KMS-11 (cell line): ENCODE results near the gene AAGAB.

Source experiments
- H2AFZ ChIP-seq: fragments of 200-600 bp; sonication (generic); 2 replicates; pipeline ENCODE4 v1.6.1; 2016; ENCODE audit warnings: antibody characterized with exemption, mixed run types, low read depth
- H3K27ac ChIP-seq: fragments of 200-600 bp; sonication (generic); 2 replicates; pipeline ENCODE4 v1.6.1; 2016; ENCODE audit warnings: mild to moderate bottlenecking, mixed run types
- H3K27me3 ChIP-seq: fragments of 200-600 bp; sonication (generic); 2 replicates; pipeline ENCODE4 v1.6.1; 2017; ENCODE audit warnings: mild to moderate bottlenecking, low read depth, mixed run types, moderate library complexity; ENCODE audit not compliant: insufficient read depth
- H3K36me3 ChIP-seq: fragments of 200-600 bp; sonication (generic); 2 replicates; pipeline ENCODE4 v1.6.1; 2017; ENCODE audit warnings: mild to moderate bottlenecking, mixed run types; ENCODE audit not compliant: insufficient read depth
- H3K4me1 ChIP-seq: fragments of 200-600 bp; sonication (generic); 2 replicates; pipeline ENCODE4 v1.6.1; 2016; ENCODE audit warnings: mild to moderate bottlenecking, low read depth, mixed run types; ENCODE audit not compliant: poor library complexity, severe bottlenecking
- H3K4me2 ChIP-seq: fragments of 200-600 bp; sonication (generic); 2 replicates; pipeline ENCODE4 v1.7.0; 2016; ENCODE audit warnings: mild to moderate bottlenecking, mixed run types
- H3K4me3 ChIP-seq: fragments of 200-600 bp; sonication (generic); IDR thresholded peaks from 2 replicates; pipeline ENCODE4 v1.6.1; 2017; ENCODE audit warnings: low read depth, low read length, mixed read lengths; ENCODE audit not compliant: insufficient read depth
- H3K79me2 ChIP-seq: fragments of 200-600 bp; sonication (generic); 2 replicates; pipeline ENCODE4 v1.6.1; 2016; ENCODE audit warnings: low read depth, mixed run types; ENCODE audit not compliant: insufficient read depth
- H3K9ac ChIP-seq: fragments of 200-600 bp; sonication (generic); 2 replicates; pipeline ENCODE4 v1.6.1; 2016; ENCODE audit warnings: mild to moderate bottlenecking, mixed run types
- H4K20me1 ChIP-seq: fragments of 200-600 bp; sonication (generic); 2 replicates; pipeline ENCODE4 v1.6.1; 2016; ENCODE audit warnings: mild to moderate bottlenecking, mixed run types; ENCODE audit not compliant: insufficient read depth
- TF ChIP-seq, protein P1 (sequence below): fragments of 200-600 bp; sonication (generic); conservative IDR thresholded peaks from 2 replicates; pipeline ENCODE4 v1.6.1; 2017; ENCODE audit warnings: low read depth, mild to moderate bottlenecking, antibody characterized with exemption, low read length, moderate library complexity, mixed read lengths

The AAGAB gene

DNA sequence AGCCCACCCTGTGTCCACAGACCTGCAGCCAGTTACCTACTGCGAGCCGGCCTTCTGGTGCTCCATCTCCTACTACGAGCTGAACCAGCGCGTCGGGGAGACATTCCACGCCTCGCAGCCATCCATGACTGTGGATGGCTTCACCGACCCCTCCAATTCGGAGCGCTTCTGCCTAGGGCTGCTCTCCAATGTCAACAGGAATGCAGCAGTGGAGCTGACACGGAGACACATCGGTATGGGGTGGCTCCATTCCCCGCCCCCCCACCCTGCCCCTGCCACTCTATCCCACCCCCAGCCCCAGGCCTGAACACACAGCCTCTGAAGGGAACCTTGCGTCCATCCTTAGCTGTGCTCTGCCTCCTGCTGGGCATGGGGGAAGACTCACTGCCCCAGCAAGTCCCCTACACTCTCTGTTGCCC is 73.2 kb downstream of the AAGAB start:
- no peaks in the 10 kb centered on the region for H3K36me3 ChIP-seq
- H2AFZ ChIP-seq, result no peak overlapping the region
- H4K20me1 ChIP-seq, result no peaks in the 10 kb centered on the region
- no peaks in the 10 kb centered on the region for H3K27me3 ChIP-seq
- H3K4me3 ChIP-seq, result no peak overlapping the region
- no peak overlapping the region for H3K9ac ChIP-seq
- H3K27ac ChIP-seq, result no peak overlapping the region
- peaks cover 19% of the 10 kb centered on the region for H3K4me1 ChIP-seq
- TF ChIP-seq, protein P1, sequence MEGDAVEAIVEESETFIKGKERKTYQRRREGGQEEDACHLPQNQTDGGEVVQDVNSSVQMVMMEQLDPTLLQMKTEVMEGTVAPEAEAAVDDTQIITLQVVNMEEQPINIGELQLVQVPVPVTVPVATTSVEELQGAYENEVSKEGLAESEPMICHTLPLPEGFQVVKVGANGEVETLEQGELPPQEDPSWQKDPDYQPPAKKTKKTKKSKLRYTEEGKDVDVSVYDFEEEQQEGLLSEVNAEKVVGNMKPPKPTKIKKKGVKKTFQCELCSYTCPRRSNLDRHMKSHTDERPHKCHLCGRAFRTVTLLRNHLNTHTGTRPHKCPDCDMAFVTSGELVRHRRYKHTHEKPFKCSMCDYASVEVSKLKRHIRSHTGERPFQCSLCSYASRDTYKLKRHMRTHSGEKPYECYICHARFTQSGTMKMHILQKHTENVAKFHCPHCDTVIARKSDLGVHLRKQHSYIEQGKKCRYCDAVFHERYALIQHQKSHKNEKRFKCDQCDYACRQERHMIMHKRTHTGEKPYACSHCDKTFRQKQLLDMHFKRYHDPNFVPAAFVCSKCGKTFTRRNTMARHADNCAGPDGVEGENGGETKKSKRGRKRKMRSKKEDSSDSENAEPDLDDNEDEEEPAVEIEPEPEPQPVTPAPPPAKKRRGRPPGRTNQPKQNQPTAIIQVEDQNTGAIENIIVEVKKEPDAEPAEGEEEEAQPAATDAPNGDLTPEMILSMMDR, result no peak
- no peaks in the 10 kb centered on the region for H3K79me2 ChIP-seq
- no peak overlapping the region for H3K4me2 ChIP-seq

DNA sequence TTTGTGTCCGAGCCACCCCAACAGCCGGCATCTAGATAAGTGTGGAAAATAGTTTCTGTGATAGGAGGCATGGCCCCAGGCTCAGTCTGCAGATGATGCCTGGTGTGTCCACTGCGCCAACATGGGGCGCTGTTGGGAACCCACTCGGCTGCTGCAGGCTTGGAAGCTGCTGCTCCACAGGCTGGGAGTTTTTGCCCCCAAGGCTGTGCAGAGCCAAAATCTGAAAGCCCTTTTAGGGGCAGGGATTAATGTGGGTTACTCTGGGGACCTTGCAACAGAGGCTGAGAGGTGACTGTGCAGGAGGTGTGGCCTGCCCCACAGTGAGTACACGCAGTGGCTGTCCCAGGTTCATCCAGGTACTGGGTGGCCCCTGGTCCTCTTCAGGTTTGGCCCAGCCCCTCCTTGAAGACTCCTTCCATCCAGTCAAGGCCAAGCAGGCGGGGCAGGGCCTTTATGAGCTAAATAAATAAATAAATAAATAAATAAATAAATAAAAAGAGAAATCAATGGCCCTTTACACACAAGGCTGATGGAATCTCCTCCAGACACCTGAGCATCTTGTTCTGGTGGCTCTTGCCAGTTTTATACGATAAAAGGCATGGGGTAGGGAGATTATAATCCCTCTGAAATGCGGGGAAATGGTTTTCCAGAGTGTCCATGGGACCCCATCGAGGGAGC is 73.8 kb downstream of the AAGAB start:
- no peaks in the 10 kb centered on the region for H3K36me3 ChIP-seq
- H3K4me1 ChIP-seq, result peaks cover 13% of the 10 kb centered on the region
- no peak overlapping the region for H3K4me2 ChIP-seq
- H3K27ac ChIP-seq, result no peak overlapping the region
- no peaks in the 10 kb centered on the region for H3K27me3 ChIP-seq
- TF ChIP-seq, protein P1, result no peak
- no peak overlapping the region for H3K4me3 ChIP-seq
- no peaks in the 10 kb centered on the region for H4K20me1 ChIP-seq
- H2AFZ ChIP-seq, result no peak overlapping the region
- H3K9ac ChIP-seq, result no peak overlapping the region
- H3K79me2 ChIP-seq, result no peaks in the 10 kb centered on the region

DNA sequence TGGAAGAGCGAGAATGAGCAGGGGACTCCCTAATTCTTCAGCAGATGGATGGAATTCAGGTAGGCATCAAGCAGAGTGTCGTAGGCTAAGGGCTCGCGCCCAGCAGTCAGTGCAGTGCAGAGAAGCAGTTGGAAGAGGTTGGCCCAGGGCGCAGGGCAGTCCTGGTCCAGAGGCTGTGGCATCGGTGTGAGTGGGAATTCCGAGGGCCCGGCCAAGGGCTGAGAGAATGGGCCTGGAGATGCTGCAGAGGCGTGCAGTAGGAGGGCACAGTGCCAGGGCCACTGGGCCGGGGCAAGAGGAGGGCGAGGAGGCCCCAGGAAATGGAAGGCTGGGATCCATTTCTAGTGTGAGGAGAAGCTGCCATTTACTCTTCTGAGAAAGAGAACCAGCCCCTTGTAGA is 74.4 kb downstream of the AAGAB start:
- Histone ChIP-seq H2AFZ (no peak overlapping the region), H3K4me2 (no peak overlapping the region), H4K20me1 (no peaks in the 10 kb centered on the region), H3K27me3 (no peaks in the 10 kb centered on the region), H3K36me3 (no peaks in the 10 kb centered on the region), H3K4me3 (no peak overlapping the region), H3K9ac (no peak overlapping the region), H3K27ac (no peak overlapping the region), H3K4me1 (peaks cover 7% of the 10 kb centered on the region), H3K79me2 (no peaks in the 10 kb centered on the region)
- TF ChIP-seq, protein P1, result no peak

DNA sequence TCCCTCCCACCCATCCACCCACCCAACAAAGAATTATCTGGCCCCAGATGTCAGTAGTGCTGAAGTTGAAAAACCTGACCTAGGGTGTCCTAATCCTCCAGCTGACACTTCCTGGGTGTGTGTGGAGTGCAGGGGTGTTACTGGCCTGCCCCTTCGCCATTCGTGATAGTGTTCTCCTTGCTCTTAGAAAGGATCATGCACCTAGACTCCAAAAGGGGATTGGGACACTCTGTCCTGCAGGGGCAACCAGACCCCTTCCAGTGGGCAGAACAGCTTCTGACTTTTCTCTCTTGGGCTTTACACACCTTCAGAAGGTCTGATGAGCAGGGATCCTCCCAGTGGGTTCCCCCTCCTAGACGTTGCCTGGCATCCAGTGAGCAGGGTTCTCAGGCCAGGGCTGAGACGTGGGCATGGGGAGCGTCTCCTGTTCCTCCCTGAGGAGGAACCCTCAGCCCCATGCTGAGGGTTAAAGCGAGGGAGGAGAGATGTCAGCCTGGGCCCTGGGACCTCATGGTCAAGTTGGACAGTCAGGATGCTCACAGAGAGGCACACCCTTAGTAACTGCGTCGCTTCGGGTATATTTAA is 75.0 kb downstream of the AAGAB start:
- Histone ChIP-seq H3K4me1 (peaks cover 4% of the 10 kb centered on the region), H3K36me3 (no peaks in the 10 kb centered on the region), H3K9ac (no peak overlapping the region), H3K4me2 (no peak overlapping the region), H3K27ac (no peak overlapping the region), H3K79me2 (no peaks in the 10 kb centered on the region), H3K27me3 (no peaks in the 10 kb centered on the region), H3K4me3 (no peak overlapping the region), H2AFZ (no peak overlapping the region), H4K20me1 (no peaks in the 10 kb centered on the region)
- TF ChIP-seq, protein P1, result no peak
